ENCODE data around the gene GNAZ. TPM values are rescaled to one million over a fixed set of nuclear protein-coding genes. Genes with fewer than 3 reads are reported as not detected.
A peak's percentile ranks its signal among the peaks of the same experiment; 100 is the strongest.

The GNAZ gene
- total RNA-seq, 1 experiment from 2014 or later: 0.82 TPM

DNA sequence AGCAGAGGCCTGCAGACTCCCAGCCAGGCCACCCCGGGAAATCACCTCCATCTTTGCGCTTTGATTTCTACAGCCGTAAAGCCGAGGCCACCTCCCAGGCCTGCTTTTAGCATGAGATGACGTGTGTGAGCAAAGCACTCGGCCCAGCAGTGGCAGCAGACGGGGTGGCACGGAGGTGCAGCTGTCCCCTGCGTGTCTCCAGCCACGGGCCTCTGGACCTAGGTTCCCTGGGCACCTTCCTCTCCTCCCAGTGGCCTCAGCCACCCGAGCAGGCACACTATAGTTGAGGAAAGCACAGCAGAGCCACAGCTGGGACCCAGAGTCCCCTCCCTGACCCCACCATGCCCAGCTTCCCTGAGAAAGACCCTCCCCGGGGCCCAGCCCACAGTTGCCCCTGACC, 15.9 kb downstream of the GNAZ start:
- ChIA-PET POLR2A (no interaction called here), CTCF (interaction anchor here (0.5 kb wide), 1 partner anchor 885 kb away, joined by 3 read pairs; no protein-coding TSS in a partner anchor)
- H3K4me1 Mint-ChIP-seq (ENCODE audit: insufficient read depth, unreplicated experiment): no peaks in the 10 kb centered on the region
- TF ChIP-seq, protein P1, sequence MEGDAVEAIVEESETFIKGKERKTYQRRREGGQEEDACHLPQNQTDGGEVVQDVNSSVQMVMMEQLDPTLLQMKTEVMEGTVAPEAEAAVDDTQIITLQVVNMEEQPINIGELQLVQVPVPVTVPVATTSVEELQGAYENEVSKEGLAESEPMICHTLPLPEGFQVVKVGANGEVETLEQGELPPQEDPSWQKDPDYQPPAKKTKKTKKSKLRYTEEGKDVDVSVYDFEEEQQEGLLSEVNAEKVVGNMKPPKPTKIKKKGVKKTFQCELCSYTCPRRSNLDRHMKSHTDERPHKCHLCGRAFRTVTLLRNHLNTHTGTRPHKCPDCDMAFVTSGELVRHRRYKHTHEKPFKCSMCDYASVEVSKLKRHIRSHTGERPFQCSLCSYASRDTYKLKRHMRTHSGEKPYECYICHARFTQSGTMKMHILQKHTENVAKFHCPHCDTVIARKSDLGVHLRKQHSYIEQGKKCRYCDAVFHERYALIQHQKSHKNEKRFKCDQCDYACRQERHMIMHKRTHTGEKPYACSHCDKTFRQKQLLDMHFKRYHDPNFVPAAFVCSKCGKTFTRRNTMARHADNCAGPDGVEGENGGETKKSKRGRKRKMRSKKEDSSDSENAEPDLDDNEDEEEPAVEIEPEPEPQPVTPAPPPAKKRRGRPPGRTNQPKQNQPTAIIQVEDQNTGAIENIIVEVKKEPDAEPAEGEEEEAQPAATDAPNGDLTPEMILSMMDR (IDR thresholded peaks at IDR 0.05; ENCODE audit: unreplicated experiment): no peak
- no peaks in the 10 kb centered on the region for H3K9me3 Mint-ChIP-seq (ENCODE audit: unreplicated experiment)
- no TSS peak for BruUV-seq (replicated peaks)
- H3K4me3 Mint-ChIP-seq (ENCODE audit: unreplicated experiment): no peak overlapping the region
- H3K27ac Mint-ChIP-seq (ENCODE audit: low read depth, unreplicated experiment): no peak overlapping the region
- no peaks in the 10 kb centered on the region for H3K36me3 Mint-ChIP-seq (ENCODE audit: insufficient read depth, unreplicated experiment)
- H3K27me3 Mint-ChIP-seq (ENCODE audit: insufficient read depth, unreplicated experiment): no peaks in the 10 kb centered on the region
- DNase-seq (ENCODE audit: unreplicated experiment): no peak
- intact Hi-C loops (cut with micrococcal nuclease): no loop called here

- Mint-ChIP-seq H3K4me3 (ENCODE audit: unreplicated experiment) (no peak overlapping the region), H3K27me3 (ENCODE audit: insufficient read depth, unreplicated experiment) (no peaks in the 10 kb centered on the region), H3K9me3 (ENCODE audit: unreplicated experiment) (no peaks in the 10 kb centered on the region), H3K4me1 (ENCODE audit: insufficient read depth, unreplicated experiment) (no peaks in the 10 kb centered on the region), H3K36me3 (ENCODE audit: insufficient read depth, unreplicated experiment) (no peaks in the 10 kb centered on the region), H3K27ac (ENCODE audit: low read depth, unreplicated experiment) (no peak overlapping the region)
- BruUV-seq (replicated peaks): no TSS peak
- ChIA-PET POLR2A (interaction anchor here (0.8 kb wide), 1 partner anchor 10 kb away, joined by 3 read pairs; no protein-coding TSS in a partner anchor), CTCF (no interaction called here)
- TF ChIP-seq, protein P1 (IDR thresholded peaks at IDR 0.05; ENCODE audit: unreplicated experiment): no peak
- no peak for DNase-seq (ENCODE audit: unreplicated experiment)
- intact Hi-C loops (cut with micrococcal nuclease): no loop called here
These were observed 16.5 kb downstream of the GNAZ start for GRCh38 chr22:23086787-23087186.

DNA sequence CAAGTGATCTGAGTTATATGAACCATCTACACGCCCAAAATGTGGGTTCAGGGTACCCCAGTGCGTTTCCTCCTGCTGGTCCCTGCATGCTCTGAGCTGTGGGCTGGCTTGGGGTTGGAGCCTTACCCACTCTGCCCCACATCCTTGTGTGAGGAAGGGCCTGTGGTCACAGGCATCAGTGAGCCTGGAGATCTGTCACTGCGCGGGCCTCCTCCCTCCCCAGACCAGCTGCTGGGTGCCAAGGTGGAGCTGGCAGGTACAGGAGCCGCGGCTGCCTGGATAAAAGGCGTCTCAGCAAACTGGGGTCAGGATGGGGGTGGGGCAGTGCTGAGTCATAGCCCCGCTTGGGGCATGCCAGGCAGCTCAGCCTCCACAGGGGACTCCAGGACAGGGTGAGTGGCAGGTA, 17.9 kb downstream of the GNAZ start:
- CTCF ChIA-PET: interaction anchor here (1.6 kb wide), 1 partner anchor 128 kb away, joined by 3 read pairs; no protein-coding TSS in a partner anchor
- Mint-ChIP-seq H3K27ac (ENCODE audit: low read depth, unreplicated experiment) (no peak overlapping the region), H3K4me3 (ENCODE audit: unreplicated experiment) (no peak overlapping the region), H3K9me3 (ENCODE audit: unreplicated experiment) (no peaks in the 10 kb centered on the region), H3K4me1 (ENCODE audit: insufficient read depth, unreplicated experiment) (no peaks in the 10 kb centered on the region), H3K36me3 (ENCODE audit: insufficient read depth, unreplicated experiment) (no peaks in the 10 kb centered on the region), H3K27me3 (ENCODE audit: insufficient read depth, unreplicated experiment) (no peaks in the 10 kb centered on the region)
- no TSS peak for BruUV-seq (replicated peaks)
- peak; percentile 38 for DNase-seq (ENCODE audit: unreplicated experiment)
- POLR2A ChIA-PET: interaction anchor here (0.7 kb wide), 1 partner anchor 462 kb away, joined by 4 read pairs; no protein-coding TSS in a partner anchor
- TF ChIP-seq, protein P1 (IDR thresholded peaks at IDR 0.05; ENCODE audit: unreplicated experiment): no peak
- intact Hi-C loops (cut with micrococcal nuclease): no loop called here

DNA sequence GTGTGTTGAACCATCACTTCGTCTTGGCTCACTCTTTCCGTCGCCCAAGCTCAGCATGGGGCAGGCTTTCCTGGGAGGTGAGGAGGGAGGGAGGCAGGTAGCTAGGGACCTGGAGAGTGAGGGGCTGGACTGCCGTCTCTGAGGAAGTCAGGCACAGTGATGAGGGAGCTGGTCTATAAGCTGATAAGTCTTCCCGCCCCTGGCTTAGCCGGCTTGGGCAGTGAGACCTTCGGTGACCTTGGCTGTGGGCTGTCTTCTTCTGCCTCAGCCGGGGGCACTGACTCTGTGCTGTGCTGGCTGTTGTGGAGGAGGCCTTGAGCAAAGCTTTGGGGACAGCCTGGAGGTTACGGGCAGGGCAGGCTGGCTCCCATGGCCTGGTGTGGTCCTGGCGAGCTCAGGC, 18.7 kb downstream of the GNAZ start:
- Mint-ChIP-seq H3K27ac (ENCODE audit: low read depth, unreplicated experiment) (no peak overlapping the region), H3K9me3 (ENCODE audit: unreplicated experiment) (no peaks in the 10 kb centered on the region), H3K4me1 (ENCODE audit: insufficient read depth, unreplicated experiment) (no peaks in the 10 kb centered on the region), H3K27me3 (ENCODE audit: insufficient read depth, unreplicated experiment) (no peaks in the 10 kb centered on the region), H3K4me3 (ENCODE audit: unreplicated experiment) (no peak overlapping the region), H3K36me3 (ENCODE audit: insufficient read depth, unreplicated experiment) (no peaks in the 10 kb centered on the region)
- TF ChIP-seq, protein P1 (IDR thresholded peaks at IDR 0.05; ENCODE audit: unreplicated experiment): no peak
- CTCF ChIA-PET: interaction anchor here (1.6 kb wide), 1 partner anchor 129 kb away, joined by 3 read pairs; no protein-coding TSS in a partner anchor
- POLR2A ChIA-PET: no interaction called here
- BruUV-seq (replicated peaks): no TSS peak
- intact Hi-C loops (cut with micrococcal nuclease): no loop called here
- no peak for DNase-seq (ENCODE audit: unreplicated experiment)
